T follicular helper cell (primary cell): ENCODE measurements around the gene MAMLD1.

Experiments
- DNase-seq: peaks from one replicate; pipeline ENCODE4 v3.0.0-alpha.2; 2020; ENCODE audit warnings: low read depth

Gene MAMLD1

DNA sequence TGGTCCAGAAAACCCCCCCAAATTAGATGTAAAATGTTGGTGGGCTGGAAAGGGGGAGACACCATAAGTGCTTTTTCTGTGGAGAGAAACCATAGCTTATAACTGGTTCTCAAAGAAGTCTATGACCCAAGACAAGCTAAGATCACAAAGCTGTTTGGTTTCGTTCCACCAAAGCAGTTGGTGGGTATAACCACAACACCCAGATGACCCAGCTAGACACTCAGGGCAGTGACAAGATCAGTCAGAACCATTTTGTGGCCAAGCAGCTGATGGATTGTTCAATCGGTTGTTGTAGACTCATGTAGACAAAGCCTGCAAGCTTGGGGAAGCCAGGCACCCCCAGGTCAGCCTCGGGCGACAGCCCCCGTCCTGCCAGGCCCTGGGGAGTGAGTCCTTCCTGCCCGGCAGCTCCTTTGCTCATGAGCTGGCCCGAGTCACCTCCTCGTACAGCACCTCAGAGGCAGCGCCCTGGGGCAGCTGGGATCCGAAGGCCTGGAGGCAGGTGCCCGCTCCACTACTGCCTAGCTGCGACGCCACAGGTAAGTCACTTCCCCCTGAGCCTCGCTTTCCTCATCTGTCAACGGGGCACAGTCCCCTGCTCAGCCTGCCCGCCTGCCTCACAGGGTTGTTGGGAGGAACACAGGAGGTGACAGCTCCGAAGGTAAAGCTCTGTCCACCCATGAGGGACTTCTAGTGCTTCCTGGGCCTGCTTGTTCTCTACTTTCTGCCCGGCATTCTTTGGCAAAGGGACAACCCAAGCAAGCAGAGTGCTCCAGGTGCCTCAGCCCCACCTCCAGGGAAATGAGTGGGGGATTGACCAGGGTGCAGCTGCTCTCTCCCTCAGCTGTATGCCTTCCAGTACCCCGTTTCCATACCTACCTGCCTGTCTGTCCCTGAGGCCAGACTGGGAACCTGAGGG lies 140.1 kb downstream of the MAMLD1 start:
- DNase-seq = no peak

DNA sequence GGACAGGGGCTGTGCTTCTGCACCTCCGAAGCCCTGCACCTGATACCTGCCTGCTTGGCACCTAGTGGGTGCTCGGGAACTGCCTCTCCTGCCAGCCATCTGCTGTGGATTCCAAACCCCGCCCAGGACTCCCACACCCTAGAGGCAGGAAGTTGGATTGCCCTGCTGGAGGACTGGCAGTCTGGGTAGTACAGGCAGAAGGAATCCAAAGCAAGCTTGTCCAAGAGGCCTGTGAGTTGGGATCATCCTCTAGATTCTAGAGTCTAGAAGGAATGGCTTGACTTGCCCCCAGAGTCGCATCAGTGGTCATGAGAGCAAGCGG lies 140.7 kb downstream of the MAMLD1 start:
- DNase-seq = no peak

DNA sequence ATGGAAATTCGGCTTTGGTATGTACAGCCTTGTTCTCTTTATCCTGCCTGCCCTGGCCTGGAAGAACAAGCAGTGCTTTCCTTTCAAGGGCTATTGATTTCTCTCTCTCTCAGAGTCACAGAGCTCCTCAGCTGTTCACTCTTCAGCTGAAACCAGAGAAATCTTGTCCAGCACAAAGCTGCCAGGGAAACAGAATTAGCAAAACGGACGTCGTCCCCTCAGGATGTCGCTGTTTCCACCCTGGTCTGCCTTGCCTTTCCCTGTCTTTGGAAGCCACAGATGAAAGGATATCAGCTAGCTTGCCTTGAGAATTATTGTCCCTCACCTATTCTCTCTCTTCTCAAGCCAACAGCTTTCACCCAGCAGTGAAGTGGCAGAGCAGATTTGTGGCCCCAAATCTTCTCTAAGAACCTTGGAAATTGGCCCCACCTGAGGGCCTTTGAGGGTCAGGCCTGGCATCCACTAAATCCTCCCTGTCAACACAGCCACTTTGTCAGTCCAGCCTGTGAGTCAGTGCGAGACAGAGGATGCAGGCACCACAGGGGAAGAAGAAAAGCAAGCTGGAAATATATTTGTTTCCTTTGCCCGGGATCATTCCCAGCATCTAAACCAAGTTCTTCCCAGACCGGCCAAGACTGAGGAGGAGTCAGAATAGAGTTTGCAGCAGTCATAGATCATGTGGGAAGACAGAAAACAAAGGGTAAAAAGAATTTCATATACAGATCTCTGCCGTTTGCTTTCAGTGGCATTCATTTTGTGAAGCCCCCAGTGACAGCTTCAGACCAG lies 141.5 kb downstream of the MAMLD1 start:
- no peak for DNase-seq

DNA sequence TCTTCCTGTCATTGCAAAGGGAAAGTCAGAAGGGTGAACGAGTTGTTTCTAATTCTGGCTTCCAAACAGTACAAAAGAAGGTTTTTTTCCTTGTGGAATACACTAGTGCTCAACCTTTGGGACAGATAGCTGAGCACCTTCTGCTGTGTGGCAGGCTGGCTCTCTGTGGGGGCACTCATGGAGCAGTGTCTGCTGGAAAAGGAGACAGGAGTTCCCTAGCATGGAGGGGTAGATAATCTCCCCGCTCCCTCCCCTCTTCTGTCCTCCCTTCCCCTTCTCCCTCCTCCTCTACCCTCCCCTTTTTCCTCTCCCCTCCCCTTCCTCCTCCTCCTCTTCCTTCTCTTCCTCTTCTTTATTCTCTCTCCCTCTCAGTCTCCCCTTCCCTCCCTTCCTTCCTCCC lies 142.9 kb downstream of the MAMLD1 start:
- no peak for DNase-seq

DNA sequence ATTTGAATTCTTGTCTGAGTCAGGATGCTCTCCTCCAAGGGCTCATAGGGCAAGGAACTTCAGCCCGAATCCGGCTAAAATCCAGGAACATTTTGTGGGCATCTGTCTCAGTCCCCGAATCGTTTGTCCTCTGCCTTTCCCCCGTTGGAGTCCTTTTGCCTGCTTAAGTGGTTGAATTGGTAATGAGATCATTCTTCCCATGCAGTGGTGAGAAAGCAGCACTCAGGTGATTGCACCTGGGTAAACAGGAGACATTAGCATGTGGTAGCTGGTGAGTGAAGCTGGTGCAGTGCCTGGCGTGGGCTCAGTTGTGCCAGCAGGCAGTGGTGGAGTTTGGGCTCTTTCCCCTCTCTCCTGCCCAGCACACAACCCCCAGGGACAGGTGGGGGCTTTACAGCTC lies 143.4 kb downstream of the MAMLD1 start:
- no peak for DNase-seq

DNA sequence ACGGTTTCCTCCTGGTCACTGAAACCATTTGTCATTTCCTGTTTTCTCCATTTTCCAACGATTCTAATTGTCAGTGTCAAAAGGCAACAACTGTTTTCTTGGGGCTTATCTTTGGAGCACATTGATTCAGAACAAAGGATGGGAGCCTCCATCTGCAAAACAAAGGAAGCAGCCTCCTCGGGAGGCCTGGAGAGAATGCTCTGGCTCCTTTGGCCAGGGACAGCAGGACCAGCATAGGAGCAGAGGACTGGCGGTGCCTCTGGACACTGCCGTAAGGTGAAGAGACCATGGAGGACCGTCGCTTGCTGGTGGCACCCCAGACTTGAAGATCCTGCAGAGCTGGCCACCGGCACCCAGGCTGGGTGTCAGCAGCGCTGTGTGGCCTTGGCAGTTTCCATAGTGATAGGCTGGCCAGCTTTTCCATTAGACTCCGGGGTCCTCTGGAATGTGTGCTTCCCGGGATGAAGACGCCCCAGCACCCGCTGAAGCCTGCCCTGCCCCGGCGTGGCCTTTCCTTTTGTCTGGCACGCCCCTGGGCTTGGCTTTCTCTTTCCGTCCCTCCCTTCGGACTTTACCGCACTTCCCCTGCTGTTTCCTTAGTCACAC lies 144.2 kb downstream of the MAMLD1 start:
- DNase-seq = no peak

DNA sequence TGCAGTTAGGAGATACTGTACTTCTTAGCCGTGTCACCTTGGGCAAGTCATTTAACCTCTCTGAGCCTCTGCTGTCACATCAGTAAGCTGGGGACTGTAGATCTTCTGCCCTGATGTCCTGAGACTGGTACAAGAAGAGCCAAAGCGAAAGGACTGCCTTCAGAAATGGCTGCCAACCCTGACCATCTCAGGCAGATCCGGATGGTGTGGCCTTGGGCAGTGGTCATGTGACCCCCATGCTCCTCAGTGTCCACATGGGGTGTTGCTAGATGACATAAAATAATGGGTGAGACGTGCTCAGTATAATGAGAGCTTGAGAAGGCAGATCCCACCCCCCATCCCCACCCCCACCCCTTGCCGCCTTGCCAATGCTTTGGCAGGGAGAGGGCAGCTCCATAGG lies 144.9 kb downstream of the MAMLD1 start:
- DNase-seq = no peak

DNA sequence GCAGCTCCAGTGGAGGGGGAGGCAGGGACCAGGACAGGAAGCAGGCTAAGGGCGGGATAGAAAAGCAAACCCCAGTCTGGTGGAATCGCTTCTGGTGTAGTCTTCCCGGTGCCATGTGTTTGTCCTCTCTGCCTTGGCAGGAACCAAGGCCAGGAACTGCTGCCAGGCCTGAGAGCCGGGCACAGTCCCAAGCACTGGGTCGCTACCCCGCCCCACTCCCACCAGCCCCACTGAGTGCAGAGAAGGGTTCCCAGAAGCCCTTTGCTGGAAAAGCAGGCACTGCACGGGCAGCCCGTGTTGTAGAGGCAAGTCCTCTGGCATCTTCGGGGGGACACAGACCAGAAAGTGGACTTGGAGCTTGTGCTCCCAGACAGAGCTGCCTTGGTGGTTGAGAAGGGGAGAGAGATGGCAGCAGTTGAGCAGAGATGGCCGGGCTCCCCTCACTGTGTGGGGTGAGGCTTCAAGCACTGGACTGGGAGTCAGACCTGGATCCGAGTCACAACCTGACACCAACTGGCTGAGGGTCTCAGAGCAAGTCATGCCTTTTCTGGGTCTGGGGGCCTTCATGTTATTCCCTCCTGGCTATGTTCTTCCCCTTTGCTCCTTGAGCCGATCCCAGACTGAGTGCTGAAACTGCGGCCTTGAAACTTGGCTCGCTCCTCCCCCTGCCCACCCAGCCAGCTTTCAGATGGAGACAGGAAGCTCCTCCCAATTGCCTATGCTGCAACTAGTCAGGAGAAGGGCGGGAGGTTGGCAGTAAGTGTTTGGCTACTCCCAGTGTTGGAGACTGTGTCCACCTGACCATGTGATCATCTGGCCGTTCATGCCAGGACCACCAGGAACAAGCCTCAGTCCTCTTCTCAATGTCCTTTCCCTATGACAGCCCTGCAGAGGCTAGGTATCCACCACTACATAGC lies 145.6 kb downstream of the MAMLD1 start:
- DNase-seq = no peak

DNA sequence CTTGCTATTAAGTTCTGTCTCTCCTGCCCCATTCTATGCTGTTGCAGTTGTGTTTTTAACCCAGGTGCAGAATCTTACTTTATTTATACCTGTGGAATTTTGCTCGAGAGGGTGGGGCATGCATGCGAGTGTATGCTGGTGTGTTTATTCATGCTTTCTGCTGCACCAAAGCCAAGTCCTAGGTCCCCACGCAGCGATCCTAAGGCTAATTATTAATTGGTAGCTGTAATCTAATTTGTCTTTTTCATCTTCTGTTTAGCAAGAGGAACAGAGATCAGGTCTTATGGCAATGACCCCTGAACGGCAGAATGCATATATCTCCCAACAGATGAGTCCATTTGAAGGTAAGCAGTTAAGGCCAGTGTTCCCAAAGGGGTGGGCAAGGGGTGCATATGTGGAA lies 146.6 kb downstream of the MAMLD1 start:
- DNase-seq = no peak

DNA sequence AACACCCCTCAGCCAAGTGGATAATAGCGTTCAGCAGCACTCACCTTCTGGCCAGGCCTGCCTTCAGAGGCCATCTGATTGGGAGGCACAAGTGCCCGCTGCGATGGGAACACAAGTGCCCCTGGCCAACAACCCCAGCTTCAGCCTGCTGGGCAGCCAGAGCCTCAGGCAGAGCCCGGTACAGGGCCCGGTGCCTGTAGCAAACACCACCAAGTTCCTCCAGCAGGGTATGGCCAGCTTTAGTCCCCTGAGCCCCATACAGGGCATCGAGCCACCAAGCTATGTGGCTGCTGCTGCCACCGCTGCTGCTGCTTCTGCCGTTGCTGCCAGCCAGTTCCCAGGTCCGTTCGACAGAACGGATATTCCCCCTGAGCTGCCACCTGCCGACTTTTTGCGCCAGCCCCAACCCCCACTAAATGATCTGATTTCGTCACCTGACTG lies 149.4 kb downstream of the MAMLD1 start:
- DNase-seq = no peak

DNA sequence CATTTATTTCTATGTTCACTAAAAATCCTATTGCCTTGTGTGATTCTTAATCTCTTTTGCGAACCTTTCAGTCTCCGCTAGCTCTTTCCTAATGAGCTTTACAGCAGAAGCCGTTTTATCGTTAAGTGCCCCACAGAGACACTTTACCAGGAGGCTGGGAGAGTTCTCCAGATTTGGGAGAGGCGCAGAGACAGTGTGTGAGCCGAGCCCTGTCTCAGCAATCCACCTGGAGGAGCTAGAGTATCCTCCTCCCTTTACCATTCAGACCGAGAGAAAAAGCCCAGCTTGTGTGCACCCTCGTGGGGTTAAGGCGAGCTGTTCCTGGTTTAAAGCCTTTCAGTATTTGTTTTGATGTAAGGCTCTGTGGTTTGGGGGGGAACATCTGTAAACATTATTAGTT lies 150.4 kb downstream of the MAMLD1 start:
- DNase-seq = no peak

DNA sequence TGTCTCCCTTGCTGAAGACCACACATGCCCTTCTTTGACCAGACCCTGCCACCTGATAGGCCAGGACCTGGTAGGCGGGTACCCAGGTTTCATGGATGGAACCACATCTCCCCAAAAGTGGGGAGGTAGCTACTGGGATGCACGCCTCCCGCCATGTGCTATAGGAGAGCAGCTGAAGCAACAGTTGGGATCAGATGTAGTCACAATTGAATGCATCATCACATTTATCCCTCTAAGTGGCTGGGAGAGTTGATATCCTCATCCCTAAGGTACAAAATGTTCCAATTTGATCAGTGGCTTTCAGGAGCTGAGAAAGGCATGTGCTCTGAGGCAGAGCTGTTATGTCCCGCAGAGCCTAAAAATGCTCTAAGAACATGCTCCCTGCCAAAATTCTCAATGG lies 151.3 kb downstream of the MAMLD1 start:
- DNase-seq = no peak

DNA sequence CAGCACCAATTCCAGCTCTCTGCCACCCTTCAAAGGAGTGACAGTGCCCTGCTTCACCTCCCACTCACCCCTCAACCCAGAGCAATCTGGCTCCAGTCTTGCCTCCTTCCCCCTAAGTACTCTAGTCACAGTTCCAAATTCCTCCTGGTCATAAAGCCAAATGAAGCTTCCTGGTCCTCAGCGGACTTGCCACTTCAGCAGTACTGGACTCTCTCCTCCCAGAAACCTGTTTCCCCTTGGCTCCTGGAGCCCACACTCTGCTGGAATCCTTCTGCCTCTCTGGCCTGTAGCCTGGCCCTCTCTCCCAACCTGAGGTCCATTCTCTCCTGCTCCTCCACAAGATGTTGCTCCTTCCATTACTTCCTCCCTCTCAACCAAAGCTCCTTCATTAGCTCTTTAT lies 152.7 kb downstream of the MAMLD1 start:
- DNase-seq = no peak

DNA sequence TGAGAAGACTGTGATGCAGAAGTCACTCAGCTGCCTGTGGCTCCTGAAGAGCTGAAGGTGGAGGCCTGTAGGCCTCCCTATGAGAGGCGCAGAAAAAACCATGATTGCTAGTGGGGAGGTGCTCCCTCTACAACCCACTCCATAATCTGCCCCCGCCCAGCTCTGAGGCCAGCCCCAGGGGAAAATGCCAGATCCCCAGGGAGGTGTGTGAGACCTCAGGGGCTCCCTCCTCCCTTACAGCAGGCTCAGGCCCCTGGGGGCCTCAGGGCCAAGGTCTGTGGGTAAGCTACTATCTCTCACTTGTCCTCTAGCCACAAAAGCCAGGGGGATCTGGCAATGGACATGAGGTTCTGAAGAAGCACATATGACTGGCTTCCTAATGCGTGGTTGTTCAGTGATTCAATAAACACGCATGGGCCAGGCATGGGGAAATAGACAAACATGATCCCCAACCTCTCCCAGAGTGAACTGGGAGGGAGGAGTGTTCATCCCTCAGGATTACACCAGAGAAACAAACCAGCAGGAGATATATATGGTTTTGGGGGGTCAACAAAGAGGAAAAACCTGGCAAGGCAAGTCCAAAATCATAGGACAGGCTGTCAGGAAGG lies 154.3 kb downstream of the MAMLD1 start:
- no peak for DNase-seq

DNA sequence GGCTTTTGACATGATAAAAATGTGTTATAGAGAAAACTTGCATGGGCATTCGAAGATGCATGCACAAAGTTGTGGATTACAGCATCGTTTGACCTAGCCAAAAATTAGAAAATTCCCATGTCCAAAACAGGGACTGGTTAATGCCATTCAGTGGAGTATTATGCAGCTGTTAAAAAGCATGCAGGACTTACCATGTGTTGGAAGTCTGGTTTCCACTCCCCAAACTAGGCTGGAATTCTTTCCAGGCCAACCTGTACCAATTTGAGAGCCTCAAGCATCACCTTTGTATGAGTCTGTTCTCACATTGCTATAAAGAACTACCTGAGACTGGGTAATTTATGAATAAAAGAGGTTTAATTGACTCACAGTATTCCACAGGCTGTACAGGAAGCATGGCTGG lies 159.4 kb downstream of the MAMLD1 start:
- no peak for DNase-seq

DNA sequence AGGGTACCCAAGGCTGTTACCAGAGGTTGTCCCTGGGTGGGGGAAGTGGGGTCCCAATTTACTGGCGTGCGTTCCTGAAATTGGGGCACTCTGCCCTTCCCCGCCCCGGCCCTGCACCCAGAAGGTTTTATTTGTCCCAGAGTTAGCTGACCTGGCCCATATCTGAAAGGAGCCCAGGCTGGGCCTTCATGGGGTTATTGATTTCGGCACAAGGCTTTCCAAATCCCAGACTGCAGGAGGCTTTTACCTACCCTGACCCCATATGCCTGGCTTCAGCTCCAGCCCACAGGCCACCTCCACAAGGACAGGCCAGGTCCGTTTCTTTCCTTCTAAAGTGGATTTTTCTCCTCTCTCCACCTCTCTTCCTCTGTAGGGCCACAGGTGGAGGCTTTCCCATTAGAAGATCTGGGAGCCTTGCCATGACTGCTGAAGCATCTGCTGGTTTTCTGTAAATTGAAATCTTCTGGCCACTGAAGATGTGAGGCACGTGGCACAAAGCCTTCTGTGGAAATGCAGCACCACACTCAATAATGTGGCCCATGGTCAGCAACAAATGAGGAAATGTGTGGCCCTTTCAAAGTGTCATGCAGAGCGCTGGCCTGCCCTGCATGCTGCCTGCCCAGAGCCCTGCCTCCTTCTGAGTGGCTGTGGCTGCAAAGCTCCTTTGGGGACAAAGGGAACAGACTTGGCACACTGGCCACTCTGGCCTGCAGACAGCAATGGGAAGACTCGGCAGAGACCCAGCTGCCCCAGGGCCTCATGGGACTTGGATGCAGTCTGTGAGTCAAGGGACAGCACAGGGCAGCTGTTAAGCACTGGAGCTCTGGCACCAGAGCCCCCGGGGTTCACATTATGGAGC lies 162.2 kb downstream of the MAMLD1 start:
- DNase-seq = no peak

DNA sequence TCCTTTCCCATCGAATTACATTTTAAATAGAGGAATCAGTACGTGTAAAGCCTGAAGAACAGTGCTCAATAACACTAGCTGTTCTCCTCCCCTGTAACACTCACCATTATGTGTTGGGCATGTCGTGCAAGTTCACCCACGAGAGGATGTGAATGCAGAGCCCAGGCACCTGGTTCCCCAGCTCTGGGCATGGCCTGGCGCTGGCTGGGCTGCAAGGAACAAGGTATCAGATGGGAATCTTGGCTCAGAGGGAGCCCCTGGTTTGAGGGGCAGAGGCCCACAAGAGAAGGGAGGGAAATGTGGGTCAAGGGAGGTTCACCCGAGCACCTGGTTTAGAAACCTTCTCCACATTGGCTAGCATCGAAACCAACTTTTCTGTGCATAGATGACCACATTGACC lies 163.6 kb downstream of the MAMLD1 start:
- DNase-seq = no peak

DNA sequence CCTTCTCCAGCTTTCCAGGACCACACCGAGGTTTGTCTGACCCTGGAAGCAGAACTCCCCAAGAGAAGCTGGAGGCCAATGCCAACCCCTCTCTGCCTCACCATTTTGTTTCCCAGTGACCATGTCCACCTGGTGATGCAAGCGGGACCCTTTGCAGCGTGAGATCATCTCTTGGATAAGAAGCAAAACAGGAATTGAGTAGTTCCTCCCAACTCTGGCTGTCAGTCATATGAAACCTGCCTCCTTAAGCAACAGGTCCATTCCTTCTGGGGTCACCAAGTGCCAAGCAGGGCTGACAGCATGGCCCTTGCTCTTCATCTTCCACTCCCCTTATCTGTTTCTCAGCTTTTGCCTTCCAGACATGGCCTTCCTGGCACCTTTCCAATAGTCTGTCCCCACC lies 164.0 kb downstream of the MAMLD1 start:
- DNase-seq = no peak

DNA sequence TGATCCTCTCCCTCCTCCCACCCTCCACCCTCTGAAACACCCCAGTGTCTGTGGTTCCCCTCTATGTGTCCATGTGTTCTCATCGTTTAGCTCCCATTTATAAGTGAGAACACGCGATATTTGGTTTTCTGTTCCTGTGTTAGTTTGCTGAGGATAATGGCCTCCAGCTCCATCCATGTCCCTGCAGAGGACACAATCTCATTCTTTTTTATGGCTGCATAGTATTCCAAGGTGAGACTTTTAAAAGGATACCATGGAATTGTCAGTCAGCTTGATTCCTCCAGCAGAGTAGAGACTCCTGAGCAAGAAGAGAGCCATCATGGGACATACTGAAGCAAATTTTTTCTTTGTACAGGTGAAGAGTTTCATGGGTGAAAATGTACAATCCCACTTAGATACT lies 166.5 kb downstream of the MAMLD1 start:
- DNase-seq = no peak

DNA sequence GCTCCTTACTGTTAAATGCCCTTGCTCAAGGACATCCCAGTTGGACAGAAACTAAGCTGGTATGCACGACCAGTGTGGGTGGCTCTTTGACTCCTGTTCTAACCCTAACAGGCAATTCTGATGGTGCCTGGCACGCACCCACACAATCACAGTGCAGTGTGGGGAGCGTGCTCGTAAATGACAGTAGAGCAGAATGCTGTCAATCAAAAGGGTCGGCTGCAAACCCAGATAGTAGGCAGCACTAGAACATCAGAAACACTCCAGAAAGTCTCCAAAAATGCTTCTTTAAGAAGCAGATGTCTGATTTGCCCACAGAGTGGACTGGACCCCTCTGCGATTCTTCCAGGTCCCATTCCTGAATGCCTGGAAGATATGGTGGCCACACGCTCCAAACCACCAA lies 167.7 kb downstream of the MAMLD1 start:
- no peak for DNase-seq

DNA sequence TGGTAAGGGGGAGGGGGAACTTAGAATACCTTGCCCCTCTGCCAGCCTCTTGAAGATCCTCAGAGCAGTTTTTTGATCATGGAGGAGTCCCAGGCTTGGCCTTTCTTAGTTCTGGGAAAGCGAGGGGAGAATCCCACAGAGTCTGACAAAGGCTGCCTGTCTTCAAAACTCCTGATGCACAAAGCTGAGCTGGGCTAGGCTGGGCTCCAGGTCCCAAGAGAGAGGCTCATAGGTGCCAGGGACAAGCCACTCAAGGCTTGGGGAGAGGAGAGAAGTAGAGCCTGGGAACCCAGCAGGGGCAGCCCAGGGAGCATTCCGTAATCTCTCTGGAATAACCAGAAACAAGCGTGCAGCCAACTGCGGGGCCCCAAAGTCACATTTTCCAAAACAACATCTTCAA lies 168.3 kb downstream of the MAMLD1 start:
- no peak for DNase-seq
